ENCODE measurements around the gene GNA12. TPM values are rescaled to one million over a fixed set of nuclear protein-coding genes. Genes with fewer than 3 reads are reported as not detected.
"Not testable (repeated sequence)": the region's sequence is repeated elsewhere in the genome, so short reads cannot be mapped to it uniquely, and the experiment has no call there.

The GNA12 gene
- total RNA-seq, 2 experiments from 2014 or later = 16.3 to 17.4 TPM

- not testable (repeated sequence) for H3K27me3 Mint-ChIP-seq; H3K27ac Mint-ChIP-seq; H3K4me3 Mint-ChIP-seq; H3K9me3 Mint-ChIP-seq; DNase-seq; H3K36me3 Mint-ChIP-seq (ENCODE audit: low read depth)
- POLR2A ChIA-PET = interaction anchor here (0.8 kb wide), 1 partner anchor 14 kb away, joined by 3 read pairs; no protein-coding TSS in a partner anchor
- CTCF ChIA-PET = interaction anchor here (1.2 kb wide), 1 partner anchor 14 kb away, joined by 4 read pairs; no protein-coding TSS in a partner anchor
- H3K4me1 Mint-ChIP-seq = peaks cover 18% of the 10 kb centered on the region
Measured at GRCh38 chr7:2724036-2724435, 120.1 kb downstream of the GNA12 start.

GRCh38 chr7:2723138-2723850, 120.8 kb downstream of the GNA12 start:
- Mint-ChIP-seq H3K4me1 (peaks cover 24% of the 10 kb centered on the region), H3K4me3 (no peak overlapping the region), H3K9me3 (no peaks in the 10 kb centered on the region), H3K36me3 (ENCODE audit: low read depth) (no peaks in the 10 kb centered on the region), H3K27ac (no peak overlapping the region), H3K27me3 (no peaks in the 10 kb centered on the region)
- ChIA-PET POLR2A (interaction anchor here (0.8 kb wide), 1 partner anchor 14 kb away, joined by 3 read pairs; no protein-coding TSS in a partner anchor), CTCF (interaction anchor here (1.2 to 1.3 kb wide), 2 partner anchors 13 to 14 kb away, joined by 4 read pairs; no protein-coding TSS in a partner anchor)
- DNase-seq = no peak

- CTCF ChIA-PET = interaction anchor here (1.3 kb wide), 1 partner anchor 13 kb away, joined by 4 read pairs; no protein-coding TSS in a partner anchor
- H3K4me1 Mint-ChIP-seq = peaks cover 31% of the 10 kb centered on the region
- no peak overlapping the region for H3K4me3 Mint-ChIP-seq
- H3K36me3 Mint-ChIP-seq (ENCODE audit: low read depth) = no peaks in the 10 kb centered on the region
- POLR2A ChIA-PET = no interaction called here
- H3K27ac Mint-ChIP-seq = no peak overlapping the region
- no peaks in the 10 kb centered on the region for H3K9me3 Mint-ChIP-seq
- DNase-seq = no peak
- H3K27me3 Mint-ChIP-seq = no peaks in the 10 kb centered on the region
Measured at GRCh38 chr7:2722591-2722990, 121.5 kb downstream of the GNA12 start.

- Mint-ChIP-seq H3K4me1 (peaks cover 38% of the 10 kb centered on the region), H3K27ac (no peak overlapping the region), H3K36me3 (ENCODE audit: low read depth) (no peaks in the 10 kb centered on the region), H3K27me3 (no peaks in the 10 kb centered on the region), H3K9me3 (no peaks in the 10 kb centered on the region), H3K4me3 (no peak overlapping the region)
- no peak for DNase-seq
- ChIA-PET CTCF (interaction anchor here (1.3 to 1.8 kb wide), 3 partner anchors 10 to 12 kb away, joined by 4 to 14 read pairs (median 4); no protein-coding TSS in a partner anchor), POLR2A (interaction anchor here (1.7 kb wide), 1 partner anchor 11 kb away, joined by 18 read pairs; no protein-coding TSS in a partner anchor)
Measured at GRCh38 chr7:2721842-2722241, 122.3 kb downstream of the GNA12 start.

- CTCF ChIA-PET = interaction anchor here (1.0 to 2.9 kb wide), 7 partner anchors 10 to 51 kb away, joined by 4 to 27 read pairs (median 5); no protein-coding TSS in a partner anchor
- POLR2A ChIA-PET = interaction anchor here (1.1 to 1.7 kb wide), 5 partner anchors 10 to 144 kb away, joined by 3 to 18 read pairs (median 4); no protein-coding TSS in a partner anchor
- Mint-ChIP-seq H3K4me1 (peaks cover 56% of the 10 kb centered on the region), H3K36me3 (ENCODE audit: low read depth) (peaks cover 5% of the 10 kb centered on the region), H3K27ac (no peak overlapping the region), H3K4me3 (no peak overlapping the region), H3K9me3 (no peaks in the 10 kb centered on the region), H3K27me3 (no peaks in the 10 kb centered on the region)
- no peak for DNase-seq
Measured at GRCh38 chr7:2720024-2720423, 124.1 kb downstream of the GNA12 start.

- Mint-ChIP-seq H3K36me3 (ENCODE audit: low read depth) (peaks cover 5% of the 10 kb centered on the region), H3K27ac (no peak overlapping the region), H3K27me3 (no peaks in the 10 kb centered on the region), H3K4me1 (peaks cover 66% of the 10 kb centered on the region), H3K9me3 (no peaks in the 10 kb centered on the region), H3K4me3 (no peak overlapping the region)
- peak; percentile 69 for DNase-seq
- CTCF ChIA-PET = interaction anchor here (0.6 to 2.9 kb wide), 14 partner anchors 9 to 313 kb away, joined by 3 to 27 read pairs (median 4); no protein-coding TSS in a partner anchor
- POLR2A ChIA-PET = interaction anchor here (0.9 to 1.6 kb wide), 3 partner anchors 9 to 20 kb away, joined by 3 to 12 read pairs (median 3); no protein-coding TSS in a partner anchor
Measured at GRCh38 chr7:2719007-2719406, 125.1 kb downstream of the GNA12 start.

- DNase-seq = no peak
- CTCF ChIA-PET = interaction anchor here (0.6 to 2.9 kb wide), 15 partner anchors 8 to 312 kb away, joined by 3 to 27 read pairs (median 5); no protein-coding TSS in a partner anchor
- H3K27ac Mint-ChIP-seq = no peak overlapping the region
- peaks cover 5% of the 10 kb centered on the region for H3K27me3 Mint-ChIP-seq
- H3K9me3 Mint-ChIP-seq = no peaks in the 10 kb centered on the region
- peaks cover 72% of the 10 kb centered on the region for H3K4me1 Mint-ChIP-seq
- no peak overlapping the region for H3K4me3 Mint-ChIP-seq
- POLR2A ChIA-PET = interaction anchor here (0.9 to 1.6 kb wide), 3 partner anchors 8 to 19 kb away, joined by 3 to 12 read pairs (median 3); no protein-coding TSS in a partner anchor
- H3K36me3 Mint-ChIP-seq (ENCODE audit: low read depth) = peaks cover 5% of the 10 kb centered on the region
Measured at GRCh38 chr7:2718296-2718965, 125.7 kb downstream of the GNA12 start.

- DNase-seq = peak; percentile 34
Measured at GRCh38 chr7:2717293-2718261, 126.5 kb downstream of the GNA12 start.

DNA sequence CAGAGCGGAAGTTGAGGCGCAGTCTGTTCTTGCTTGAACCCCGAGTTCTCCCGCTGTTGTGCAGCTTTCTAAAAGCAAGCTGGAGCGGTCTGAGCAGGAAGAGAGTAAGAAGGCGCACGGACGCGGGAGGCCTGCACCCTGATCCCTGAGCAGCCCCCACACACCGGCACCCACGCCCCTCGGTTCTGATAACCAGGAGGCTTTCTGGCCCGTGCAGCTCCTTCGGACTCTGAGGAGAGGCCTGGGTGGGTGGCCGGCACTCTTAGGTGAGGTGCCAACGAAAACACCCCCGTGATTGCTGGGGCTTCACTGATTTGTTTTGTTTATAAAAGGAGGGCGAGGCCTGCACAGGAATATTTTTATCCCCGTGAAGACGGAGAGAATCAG, 127.2 kb downstream of the GNA12 start:
- POLR2A ChIA-PET = interaction anchor here (1.9 kb wide), 1 partner anchor 18 kb away, joined by 8 read pairs; no protein-coding TSS in a partner anchor
- DNase-seq = no peak
- peaks cover 5% of the 10 kb centered on the region for H3K27me3 Mint-ChIP-seq
- CTCF ChIA-PET = interaction anchor here (1.2 to 3.3 kb wide), 4 partner anchors 7 to 46 kb away, joined by 3 to 27 read pairs (median 10); no protein-coding TSS in a partner anchor
- H3K36me3 Mint-ChIP-seq (ENCODE audit: low read depth) = peaks cover 5% of the 10 kb centered on the region
- peaks cover 77% of the 10 kb centered on the region for H3K4me1 Mint-ChIP-seq
- H3K27ac Mint-ChIP-seq = no peak overlapping the region
- H3K4me3 Mint-ChIP-seq = no peak overlapping the region
- no peaks in the 10 kb centered on the region for H3K9me3 Mint-ChIP-seq

More at GRCh38 chr7:2717293-2718261, 126.5 kb downstream of the GNA12 start:
- peaks cover 5% of the 10 kb centered on the region for H3K27me3 Mint-ChIP-seq
- H3K27ac Mint-ChIP-seq = peak overlapping the region; percentile 34
- no peak overlapping the region for H3K4me3 Mint-ChIP-seq
- H3K36me3 Mint-ChIP-seq (ENCODE audit: low read depth) = peaks cover 5% of the 10 kb centered on the region
- ChIA-PET CTCF (interaction anchor here (1.1 to 3.3 kb wide), 7 partner anchors 7 to 50 kb away, joined by 3 to 27 read pairs (median 5); no protein-coding TSS in a partner anchor), POLR2A (no interaction called here)
- no peaks in the 10 kb centered on the region for H3K9me3 Mint-ChIP-seq
- H3K4me1 Mint-ChIP-seq = peaks cover 74% of the 10 kb centered on the region

DNA sequence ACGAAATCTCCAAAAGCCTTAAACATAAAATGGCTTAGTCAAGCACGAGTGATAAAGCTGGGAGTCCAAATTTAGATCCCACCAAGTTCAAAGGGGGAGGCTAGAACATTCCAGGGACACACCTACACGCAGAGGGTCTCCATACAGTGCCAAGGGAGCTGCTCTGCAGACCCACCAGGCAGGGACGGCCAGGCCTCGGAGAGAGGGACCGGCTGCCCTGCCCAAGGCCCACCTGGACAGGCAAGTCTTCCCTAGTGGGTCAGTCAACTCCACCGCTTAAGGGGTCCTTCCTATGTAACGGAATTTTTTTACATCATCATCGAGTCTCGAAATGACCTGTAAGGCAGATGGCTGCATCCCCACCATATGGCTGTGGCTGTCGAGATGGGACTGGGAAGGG, 127.6 kb downstream of the GNA12 start:
- Mint-ChIP-seq H3K27ac (no peak overlapping the region), H3K27me3 (peaks cover 5% of the 10 kb centered on the region), H3K4me3 (no peak overlapping the region), H3K9me3 (no peaks in the 10 kb centered on the region), H3K36me3 (ENCODE audit: low read depth) (peaks cover 5% of the 10 kb centered on the region), H3K4me1 (peaks cover 77% of the 10 kb centered on the region)
- ChIA-PET POLR2A (interaction anchor here (1.8 to 1.9 kb wide), 2 partner anchors 17 to 42 kb away, joined by 8 read pairs; no protein-coding TSS in a partner anchor), CTCF (interaction anchor here (1.1 to 3.3 kb wide), 3 partner anchors 35 to 46 kb away, joined by 3 to 12 read pairs (median 7); no protein-coding TSS in a partner anchor)
- DNase-seq = no peak

- H3K4me1 Mint-ChIP-seq = peaks cover 79% of the 10 kb centered on the region
Measured at GRCh38 chr7:2715341-2716231, 128.5 kb downstream of the GNA12 start.

More at GRCh38 chr7:2715341-2716231, 128.5 kb downstream of the GNA12 start:
- Mint-ChIP-seq H3K9me3 (no peaks in the 10 kb centered on the region), H3K4me3 (no peak overlapping the region), H3K36me3 (ENCODE audit: low read depth) (peaks cover 5% of the 10 kb centered on the region), H3K27ac (peak overlapping the region; percentile 69), H3K27me3 (peaks cover 5% of the 10 kb centered on the region)
- peak; percentile 51 for DNase-seq
- CTCF ChIA-PET = interaction anchor here (0.9 to 3.3 kb wide), 5 partner anchors 35 to 264 kb away, joined by 3 to 12 read pairs (median 3); no protein-coding TSS in a partner anchor
- POLR2A ChIA-PET = interaction anchor here (1.8 to 1.9 kb wide), 2 partner anchors 16 to 42 kb away, joined by 8 read pairs; no protein-coding TSS in a partner anchor

All from activated CD4-positive, alpha-beta memory T cell treated with anti-CD3 and anti-CD28 coated beads, Interleukin-2, amount 10 ng/mL, durations not matched to agents 7 days and 5 days (primary cell).